ENCODE measurements around the gene JAZF1. TPM values are rescaled to one million over a fixed set of nuclear protein-coding genes. Genes with fewer than 3 reads are reported as not detected.

The JAZF1 gene
- total RNA-seq = 10 to 100 TPM; 13.9 to 16.5 TPM

- DNase-seq (ENCODE audit: low spot score) (peak; percentile 29), ATAC-seq (ENCODE audit: insufficient number of reproducible peaks, low FRiP score, low read depth) (no peak)
- no peaks in the 10 kb centered on the region for H3K9me3 ChIP-seq
- H3K4me3 ChIP-seq = peak within 1 kb of the TSS; percentile 96
- TF ChIP-seq CTCF (IDR thresholded peaks at IDR 0.05) = no peak
- H3K4me1 ChIP-seq (ENCODE audit: control insufficient read depth in 1 of 2, low read depth in 2 of 2) = peaks cover 16 to 37% of the 10 kb centered on the region in 2 donors
- H3K36me3 ChIP-seq = no peaks in the 10 kb centered on the region
- H3K27ac ChIP-seq = peak within 1 kb of the TSS; percentile 79 to 83
- H3K27me3 ChIP-seq (replicated peaks; ENCODE audit: insufficient read depth) = no peaks in the 10 kb centered on the region
Measured at GRCh38 chr7:28180364-28181147, at the start of gene JAZF1. Gene JAZF1 (minus strand): TSS chr7:28180795.

- no peaks in the 10 kb centered on the region for H3K27me3 ChIP-seq (replicated peaks; ENCODE audit: insufficient read depth)
- no peaks in the 10 kb centered on the region for H3K9me3 ChIP-seq
- H3K27ac ChIP-seq = no peak overlapping the region
- H3K36me3 ChIP-seq = no peaks in the 10 kb centered on the region
- TF ChIP-seq CTCF (IDR thresholded peaks at IDR 0.05) = no peak
- ATAC-seq (ENCODE audit: insufficient number of reproducible peaks, low FRiP score, low read depth) = no peak
- H3K4me1 ChIP-seq (ENCODE audit: control insufficient read depth in 1 of 2, low read depth in 2 of 2) = no peaks in the 10 kb centered on the region
- no peak for DNase-seq (ENCODE audit: low spot score)
- H3K4me3 ChIP-seq = no peak overlapping the region
Measured at GRCh38 chr7:28230261-28230660, 49.7 kb upstream of the JAZF1 start.

GRCh38 chr7:28228396-28228795 lies 47.8 kb upstream of the JAZF1 start:
- no peak for TF ChIP-seq CTCF (IDR thresholded peaks at IDR 0.05)
- DNase-seq (ENCODE audit: low spot score) = no peak

DNA sequence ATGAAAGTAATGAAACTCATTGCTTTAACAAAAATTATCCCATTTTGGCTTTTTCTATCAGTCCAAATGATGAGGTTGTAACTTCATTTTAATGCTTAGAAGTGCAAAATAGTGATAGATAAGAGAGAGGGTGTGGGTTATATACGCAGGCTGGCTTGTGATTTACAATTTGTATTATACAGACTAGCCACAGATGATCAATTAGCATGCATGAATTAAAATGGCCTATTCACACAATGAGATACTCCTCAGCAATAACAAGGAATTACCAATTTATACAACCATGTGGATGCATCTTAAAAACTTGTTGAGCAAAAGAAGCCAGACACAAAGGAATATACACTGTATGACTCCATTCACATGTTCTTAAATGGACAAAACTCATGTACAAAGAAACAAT lies 45.4 kb upstream of the JAZF1 start:
- no peaks in the 10 kb centered on the region for H3K4me1 ChIP-seq (ENCODE audit: control insufficient read depth in 1 of 2, low read depth in 2 of 2)
- no peaks in the 10 kb centered on the region for H3K36me3 ChIP-seq
- no peaks in the 10 kb centered on the region for H3K27me3 ChIP-seq (replicated peaks; ENCODE audit: insufficient read depth)
- TF ChIP-seq CTCF (IDR thresholded peaks at IDR 0.05) = no peak
- no peaks in the 10 kb centered on the region for H3K9me3 ChIP-seq
- no peak overlapping the region for H3K27ac ChIP-seq
- no peak overlapping the region for H3K4me3 ChIP-seq
- ATAC-seq (ENCODE audit: insufficient number of reproducible peaks, low FRiP score, low read depth) (no peak), DNase-seq (ENCODE audit: low spot score) (no peak)

More at GRCh38 chr7:28228396-28228795, 47.8 kb upstream of the JAZF1 start:
- no peaks in the 10 kb centered on the region for H3K36me3 ChIP-seq
- no peaks in the 10 kb centered on the region for H3K9me3 ChIP-seq
- H3K4me3 ChIP-seq = no peak overlapping the region
- no peak for ATAC-seq (ENCODE audit: insufficient number of reproducible peaks, low FRiP score, low read depth)
- H3K4me1 ChIP-seq (ENCODE audit: control insufficient read depth in 1 of 2, low read depth in 2 of 2) = no peaks in the 10 kb centered on the region
- H3K27me3 ChIP-seq (replicated peaks; ENCODE audit: insufficient read depth) = no peaks in the 10 kb centered on the region
- no peak overlapping the region for H3K27ac ChIP-seq

- Histone ChIP-seq H3K27ac (no peak overlapping the region), H3K27me3 (replicated peaks; ENCODE audit: insufficient read depth) (no peaks in the 10 kb centered on the region), H3K4me3 (no peak overlapping the region), H3K9me3 (no peaks in the 10 kb centered on the region), H3K36me3 (no peaks in the 10 kb centered on the region), H3K4me1 (ENCODE audit: control insufficient read depth in 1 of 2, low read depth in 2 of 2) (no peaks in the 10 kb centered on the region)
- DNase-seq (ENCODE audit: low spot score) (no peak), ATAC-seq (ENCODE audit: insufficient number of reproducible peaks, low FRiP score, low read depth) (no peak)
- no peak for TF ChIP-seq CTCF (IDR thresholded peaks at IDR 0.05)
Measured at GRCh38 chr7:28225576-28225975, 45.0 kb upstream of the JAZF1 start.
